H9 (cell line): ENCODE results near the gene CDK14. TPM values are rescaled to one million over a fixed set of nuclear protein-coding genes. Genes with fewer than 3 reads are reported as not detected.

Experiments used
- DNase-seq: peaks from one replicate; pipeline ENCODE4 v3.0.0-alpha.2; 2017
- H2AFZ ChIP-seq: one replicate; pipeline ENCODE4 v1.6.1; 2013; ENCODE audit warnings: mild to moderate bottlenecking, low read length, control low read depth, moderate library complexity
- H2AK5ac ChIP-seq: 2 replicates; pipeline ENCODE4 v1.6.1; 2013; ENCODE audit warnings: low read length, control low read depth, mixed read lengths; ENCODE audit not compliant: insufficient read length
- H2BK120ac ChIP-seq: one replicate; pipeline ENCODE4 v1.6.1; 2013; ENCODE audit warnings: low read depth, mild to moderate bottlenecking, low read length, control low read depth, inconsistent platforms; ENCODE audit not compliant: poor library complexity, severe bottlenecking
- H2BK12ac ChIP-seq: 2 replicates; pipeline ENCODE4 v1.6.1; 2013; ENCODE audit warnings: low read length, control low read depth, mixed read lengths, low read depth; ENCODE audit not compliant: insufficient read length
- H2BK15ac ChIP-seq: 2 replicates; pipeline ENCODE4 v1.6.1; 2013; ENCODE audit warnings: low read depth, low read length, control low read depth
- H2BK20ac ChIP-seq: one replicate; pipeline ENCODE4 v1.6.1; 2013; ENCODE audit warnings: low read depth, mild to moderate bottlenecking, low read length, control low read depth, inconsistent platforms; ENCODE audit not compliant: poor library complexity, severe bottlenecking
- H2BK5ac ChIP-seq: 2 replicates; pipeline ENCODE4 v1.6.1; 2013; ENCODE audit warnings: low read length, control low read depth, mixed read lengths; ENCODE audit not compliant: insufficient read length
- H3K14ac ChIP-seq: 2 replicates; pipeline ENCODE4 v1.6.1; 2013; ENCODE audit warnings: low read length, control low read depth; ENCODE audit not compliant: insufficient read depth
- H3K18ac ChIP-seq: 2 replicates; pipeline ENCODE4 v1.6.1; 2013; ENCODE audit warnings: low read depth, mild to moderate bottlenecking, mixed read lengths, low read length, control low read depth; ENCODE audit not compliant: insufficient read length
- H3K23ac ChIP-seq: 2 replicates; pipeline ENCODE4 v1.6.1; 2013; ENCODE audit warnings: low read length, control low read depth, mixed read lengths, low read depth; ENCODE audit not compliant: insufficient read length
- H3K23me2 ChIP-seq: 2 replicates; pipeline ENCODE4 v1.6.1; 2013; ENCODE audit warnings: low read depth, mild to moderate bottlenecking, mixed read lengths, low read length, control low read depth; ENCODE audit not compliant: insufficient read length, poor library complexity, severe bottlenecking
- H3K27ac ChIP-seq: 2 replicates; pipeline ENCODE4 v1.5.1; 2013; ENCODE audit warnings: low read length, control low read depth, mixed read lengths, low read depth; ENCODE audit not compliant: insufficient read length
- H3K27me3 ChIP-seq: 2 replicates; pipeline ENCODE4 v1.6.1; 2013; ENCODE audit warnings: low read length, control low read depth, inconsistent platforms; ENCODE audit not compliant: insufficient read depth
- H3K4ac ChIP-seq: 2 replicates; pipeline ENCODE4 v1.6.1; 2013; ENCODE audit warnings: low read depth, mild to moderate bottlenecking, control low read depth, inconsistent platforms, low read length, moderate library complexity
- H3K4me1 ChIP-seq: 2 replicates; pipeline ENCODE4 v1.6.1; 2013; ENCODE audit warnings: low read length, control low read depth, inconsistent platforms; ENCODE audit not compliant: insufficient read depth
- H3K4me2 ChIP-seq: 2 replicates; pipeline ENCODE4 v1.6.1; 2013; ENCODE audit warnings: low read length, control low read depth, mixed read lengths; ENCODE audit not compliant: insufficient read length, insufficient read depth
- H3K56ac ChIP-seq: 2 replicates; pipeline ENCODE4 v1.6.1; 2013; ENCODE audit warnings: low read depth, mild to moderate bottlenecking, mixed read lengths, low read length, control low read depth; ENCODE audit not compliant: insufficient read length
- H3K79me1 ChIP-seq: 2 replicates; pipeline ENCODE4 v1.6.1; 2013; ENCODE audit warnings: low read depth, mild to moderate bottlenecking, moderate library complexity, low read length, control low read depth, inconsistent platforms; ENCODE audit not compliant: insufficient read depth, poor library complexity, severe bottlenecking
- H3K79me2 ChIP-seq: 2 replicates; pipeline ENCODE4 v1.6.1; 2013; ENCODE audit warnings: low read length, control low read depth, inconsistent platforms; ENCODE audit not compliant: insufficient read depth
- H3K9ac ChIP-seq: 2 replicates; pipeline ENCODE4 v1.6.1; 2013; ENCODE audit warnings: low read length, control low read depth, mixed read lengths; ENCODE audit not compliant: insufficient read length; ENCODE audit errors: extremely low read depth
- H3K9me3 ChIP-seq: one replicate; pipeline ENCODE4 v1.6.1; 2013; ENCODE audit warnings: low read depth, low read length, inconsistent platforms; ENCODE audit not compliant: control insufficient read depth
- H3T11ph ChIP-seq: one replicate; pipeline ENCODE4 v1.6.1; 2013; ENCODE audit warnings: mild to moderate bottlenecking, low read length, control low read depth, inconsistent platforms
- H4K20me1 ChIP-seq: one replicate; pipeline ENCODE4 v1.6.1; 2013; ENCODE audit not compliant: control insufficient read depth, insufficient read length, insufficient read depth
- H4K5ac ChIP-seq: 2 replicates; pipeline ENCODE4 v1.6.1; 2013; ENCODE audit warnings: low read depth, mild to moderate bottlenecking, mixed read lengths, low read length, control low read depth; ENCODE audit not compliant: insufficient read length
- H4K8ac ChIP-seq: replicated peaks from 2 replicates; pipeline ENCODE4 v1.6.1; 2013; ENCODE audit warnings: low read length, control low read depth, mixed read lengths, low read depth; ENCODE audit not compliant: insufficient read length
- H4K91ac ChIP-seq: 2 replicates; pipeline ENCODE4 v1.6.1; 2013; ENCODE audit warnings: low read depth, mild to moderate bottlenecking, moderate library complexity, mixed read lengths, low read length, control low read depth; ENCODE audit not compliant: insufficient read length
- H3K27ac Mint-ChIP-seq, 3 experiments: 2 replicates in 2 of 3; 3 replicates in 1 of 3; pipeline ENCODE4 v1.8.0; 2020 to 2021; ENCODE audit warnings: mixed read lengths in 3 of 3, mild to moderate bottlenecking in 1 of 3, moderate library complexity in 1 of 3
- H3K27me3 Mint-ChIP-seq: 2 replicates; pipeline ENCODE4 v1.8.0; 2021; ENCODE audit warnings: low read depth, mild to moderate bottlenecking, moderate library complexity, mixed read lengths
- H3K36me3 Mint-ChIP-seq, 3 experiments: 2 replicates in 2 of 3; 3 replicates in 1 of 3; pipeline ENCODE4 v1.8.0; 2020 to 2021; ENCODE audit warnings: low read depth in 3 of 3, mixed read lengths in 3 of 3; ENCODE audit not compliant: insufficient read depth in 1 of 3
- H3K4me1 Mint-ChIP-seq, 2 experiments: 2 replicates each; pipeline ENCODE4 v1.8.0; 2020; ENCODE audit warnings: mixed read lengths in 2 of 2
- H3K4me3 Mint-ChIP-seq, 2 experiments: 2 replicates in 1 of 2; 3 replicates in 1 of 2; pipeline ENCODE4 v1.8.0; 2020 to 2021; ENCODE audit warnings: mild to moderate bottlenecking in 2 of 2, mixed read lengths in 2 of 2, moderate library complexity in 1 of 2
- H3K9me3 Mint-ChIP-seq, 2 experiments: 2 replicates in 1 of 2; 3 replicates in 1 of 2; pipeline ENCODE4 v1.8.0; 2020; ENCODE audit warnings: mild to moderate bottlenecking in 2 of 2, mixed read lengths in 2 of 2, moderate library complexity in 1 of 2
- CTCF ChIP-seq: fragments of 200-600 bp; sonication (generic); conservative IDR thresholded peaks from 3 replicates; pipeline ENCODE4 v1.8.0; 2021; ENCODE audit warnings: antibody characterized with exemption, mild to moderate bottlenecking
- WGBS: extraction: QIAGEN DNeasy Blood & Tissue Kit; methylation state at CpG from one replicate; pipeline ENCODE4 v1.1.7; 2013; ENCODE audit warnings: missing lambda C conversion rate, low lambda C conversion rate, mixed read lengths; ENCODE audit not compliant: insufficient read length; ENCODE audit errors: extremely low coverage; 5-methylcytosine and 5-hydroxymethylcytosine counted together
- total RNA-seq: library from RNA; stranded (reverse); gene quantifications from 2 replicates; pipeline ENCODE4 v1.2.1, GENCODE V29; 2021

CDK14 gene
- total RNA-seq, 1 experiment from 2014 or later: 23.9 TPM

- no peaks in the 10 kb centered on the region for H4K20me1 ChIP-seq
- Mint-ChIP-seq H3K27me3 (no peaks in the 10 kb centered on the region), H3K4me3 (no peak overlapping the region), H3K9me3 (no peaks in the 10 kb centered on the region), H3K4me1 (no peaks in the 10 kb centered on the region), H3K36me3 (no peaks in the 10 kb centered on the region; a peak in 1 of 7 replicates), H3K27ac (no peak overlapping the region)
- no peak overlapping the region for H3K14ac ChIP-seq
- no peak overlapping the region for H2BK20ac ChIP-seq
- H2BK12ac ChIP-seq: no peak overlapping the region
- H3K56ac ChIP-seq: no peak overlapping the region
- no peak overlapping the region for H3K9ac ChIP-seq
- no peak for DNase-seq
- TF ChIP-seq CTCF: no peak
- no peak overlapping the region for H2AFZ ChIP-seq
- no peaks in the 10 kb centered on the region for H3K79me2 ChIP-seq
- H3K27ac ChIP-seq: no peak overlapping the region
- H3K4me1 ChIP-seq: no peaks in the 10 kb centered on the region
- no CpG with 5 or more reads among the region's 6 CpGs for WGBS
- H2AK5ac ChIP-seq: no peak overlapping the region
- H3K79me1 ChIP-seq: no peaks in the 10 kb centered on the region
- no peak overlapping the region for H3K4ac ChIP-seq
- no peak overlapping the region for H2BK5ac ChIP-seq
- H3K4me2 ChIP-seq: no peak overlapping the region
- no peaks in the 10 kb centered on the region for H3K27me3 ChIP-seq
- H3K18ac ChIP-seq: no peak overlapping the region
- H3K23me2 ChIP-seq: no peaks in the 10 kb centered on the region
- H3T11ph ChIP-seq: no peak overlapping the region
- no peak overlapping the region for H4K5ac ChIP-seq
- H4K8ac ChIP-seq: no peak overlapping the region
- no peak overlapping the region for H3K23ac ChIP-seq
- no peak overlapping the region for H2BK15ac ChIP-seq
- H3K9me3 ChIP-seq: no peaks in the 10 kb centered on the region
- no peak overlapping the region for H2BK120ac ChIP-seq
- H4K91ac ChIP-seq: no peak overlapping the region
Observed at GRCh38 chr7:91114232-91114631, 518.1 kb downstream of the CDK14 start.
